Lung microvascular endothelial cell (primary cell): ENCODE measurements around the gene RFX1. TPM values are rescaled to one million over a fixed set of nuclear protein-coding genes. Genes with fewer than 3 reads are reported as not detected.
"Not testable (repeated sequence)": the region's sequence is repeated elsewhere in the genome, so short reads cannot be mapped to it uniquely, and the experiment has no call there.

ENCODE experiments used
- DNase-seq, 2 donors: peaks; one replicate each; pipeline versions ENCODE4 v3.0.0 to v3.0.0-alpha.2; 2010; ENCODE audit warnings: low read depth in 2 of 2
- total RNA-seq: library from RNA; depleted of rRNA; stranded (reverse); fragments of >200 nt; gene quantifications from 2 replicates; pipeline ENCODE4 v1.2.1, GENCODE V29; 2014

The RFX1 gene
- total RNA-seq, 1 donor from 2014 or later, result 2.2 TPM

DNA sequence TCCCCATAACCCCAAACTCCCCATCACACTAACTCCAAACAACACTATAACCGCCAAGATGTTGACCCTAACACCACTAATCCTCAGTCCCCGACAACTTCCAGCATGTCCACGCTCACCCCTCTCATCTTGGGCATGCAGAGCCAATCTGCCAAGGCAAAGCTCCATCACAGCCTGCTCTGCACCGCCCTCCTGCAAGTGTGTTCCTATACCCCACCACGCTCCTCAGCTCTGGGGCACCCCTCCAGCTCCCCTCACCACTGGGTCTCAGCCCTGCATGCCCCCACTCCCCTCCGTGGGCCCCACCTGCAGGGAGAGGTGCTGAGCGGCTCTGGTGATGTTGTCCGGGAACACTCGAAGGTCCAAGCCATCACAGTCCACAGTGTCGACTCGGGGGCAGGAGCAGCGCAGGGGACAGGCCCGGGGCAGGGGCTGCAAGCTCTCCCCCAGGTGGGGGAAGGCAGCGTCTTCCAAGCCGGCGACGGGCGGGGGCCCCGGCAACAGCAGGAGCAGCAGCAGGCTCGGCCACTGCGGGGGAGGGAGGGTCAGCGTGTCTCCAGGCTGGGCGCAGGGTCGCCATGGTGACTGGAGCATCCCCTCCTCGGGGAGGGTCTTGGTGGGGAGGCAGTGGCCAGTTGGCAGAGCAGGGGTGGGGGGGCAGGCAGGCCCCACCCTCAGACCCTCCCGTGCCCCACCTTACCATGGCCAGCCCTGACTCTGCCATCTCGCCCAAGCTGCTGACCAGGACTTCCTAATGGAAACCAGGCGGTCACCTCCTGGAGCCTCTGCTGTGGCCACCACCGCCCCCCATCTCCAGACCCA lies 68.4 kb downstream of the RFX1 start:
- DNase-seq, result no peak

- DNase-seq, result no peak
Observed at GRCh38 chr19:13935765-13936510, 70.2 kb downstream of the RFX1 start.

- no peak for DNase-seq
Observed at GRCh38 chr19:13934785-13935109, 71.4 kb downstream of the RFX1 start.

DNA sequence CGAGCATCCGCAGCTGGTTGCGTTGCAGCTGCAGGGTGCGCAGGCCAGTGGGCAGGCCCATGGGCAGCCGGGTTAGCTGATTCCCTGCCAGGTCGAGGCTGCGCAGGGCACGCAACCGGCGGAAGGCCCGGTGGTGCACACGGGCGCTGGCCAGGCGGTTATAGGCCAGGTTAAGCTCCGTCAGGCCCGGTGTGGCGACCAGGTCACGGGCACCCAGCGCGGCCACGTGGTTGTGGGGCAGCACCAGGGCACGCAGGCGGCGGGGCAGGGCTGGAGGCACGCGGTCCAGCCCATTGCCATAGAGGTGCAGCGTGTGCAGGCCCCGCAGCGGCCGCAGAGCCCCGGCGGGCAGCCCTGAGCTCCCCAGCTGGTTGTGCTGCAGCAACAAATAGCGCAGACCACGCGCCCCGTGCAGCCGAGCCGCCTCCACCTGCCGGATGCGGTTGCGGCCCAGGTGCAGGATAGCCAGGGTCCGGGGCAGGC lies 73.2 kb downstream of the RFX1 start:
- DNase-seq, result no peak

- DNase-seq, result no peak
Observed at GRCh38 chr19:13932149-13932637, 73.9 kb downstream of the RFX1 start.

GRCh38 chr19:13931391-13932148 lies 74.5 kb downstream of the RFX1 start:
- DNase-seq, result no peak

DNA sequence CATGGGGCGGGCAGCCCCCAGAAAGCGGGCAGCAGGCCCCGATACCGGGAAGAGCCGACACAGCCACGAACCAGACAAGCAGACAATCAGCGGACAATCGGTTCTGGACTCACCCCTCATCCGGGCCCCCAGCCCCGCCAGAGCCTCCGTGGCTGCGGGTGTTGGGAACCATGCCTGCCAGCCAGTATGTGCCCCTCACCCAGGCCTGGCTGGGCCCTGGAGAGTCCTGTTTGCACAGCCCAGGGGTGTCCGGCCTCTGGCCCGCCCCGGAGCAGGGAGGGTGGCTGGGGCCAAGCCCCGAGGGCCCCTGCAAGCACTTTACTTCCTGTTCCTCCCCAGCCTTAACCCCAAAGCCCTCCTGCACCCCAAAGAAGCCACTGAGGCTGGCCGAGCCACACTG lies 75.7 kb downstream of the RFX1 start:
- no peak for DNase-seq

DNA sequence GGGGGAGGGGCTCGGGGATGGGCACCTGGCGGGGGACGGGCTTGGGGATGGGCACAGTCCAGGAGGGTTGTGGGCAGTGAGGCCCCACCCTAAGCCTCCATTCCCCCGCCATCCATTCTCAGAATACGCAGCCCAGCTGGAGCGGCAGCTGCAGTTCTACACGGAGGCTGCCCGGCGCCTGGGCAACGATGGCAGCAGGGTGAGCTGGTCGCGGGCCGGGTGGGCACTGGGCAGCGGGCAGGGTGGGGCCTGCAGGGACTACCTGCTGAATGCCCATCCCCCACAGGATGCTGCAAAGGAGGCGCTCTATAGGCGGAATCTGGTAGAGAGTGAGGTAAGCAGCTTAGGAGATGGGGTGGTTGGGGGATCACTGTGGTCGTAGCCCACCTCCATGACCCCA lies 76.2 kb downstream of the RFX1 start:
- no peak for DNase-seq

DNA sequence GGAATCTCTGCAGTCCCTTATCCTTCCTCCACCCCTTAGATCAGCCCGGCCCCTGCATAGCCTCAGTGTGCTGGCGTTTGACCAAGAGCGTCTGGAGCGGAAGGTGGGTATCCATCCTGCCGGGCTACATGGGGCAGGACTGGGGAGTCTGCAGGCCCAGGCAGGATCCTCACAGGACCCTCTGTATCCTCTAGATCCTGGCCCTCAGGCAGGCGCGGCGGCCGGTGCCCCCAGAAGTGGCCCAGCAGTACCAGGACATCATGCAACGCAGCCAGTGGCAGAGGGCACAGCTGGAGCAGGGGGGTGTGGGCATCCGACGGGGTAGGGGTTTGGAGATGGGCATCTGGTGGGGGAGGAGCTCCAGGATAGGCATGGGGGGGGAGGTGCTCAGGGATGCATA lies 76.8 kb downstream of the RFX1 start:
- DNase-seq, result no peak

DNA sequence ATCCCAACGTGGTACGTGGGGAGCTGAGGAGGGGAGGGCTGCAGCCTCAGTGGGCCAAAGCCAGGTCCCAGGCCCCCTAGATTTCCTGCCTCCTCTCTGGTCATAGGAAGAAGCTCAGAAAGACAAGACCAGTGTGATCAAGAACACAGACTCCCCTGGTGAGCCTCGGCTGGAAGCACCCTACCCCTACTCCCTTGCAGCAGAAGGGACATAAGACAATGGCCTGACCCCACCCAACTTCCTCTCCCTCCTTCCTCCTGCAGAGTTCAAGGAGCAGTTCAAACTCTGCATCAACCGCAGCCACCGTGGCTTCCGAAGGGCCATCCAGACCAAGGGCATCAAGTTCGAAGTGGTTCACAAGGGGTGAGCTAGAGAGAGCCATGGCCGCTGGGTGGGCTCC lies 79.4 kb downstream of the RFX1 start:
- DNase-seq, result no peak

DNA sequence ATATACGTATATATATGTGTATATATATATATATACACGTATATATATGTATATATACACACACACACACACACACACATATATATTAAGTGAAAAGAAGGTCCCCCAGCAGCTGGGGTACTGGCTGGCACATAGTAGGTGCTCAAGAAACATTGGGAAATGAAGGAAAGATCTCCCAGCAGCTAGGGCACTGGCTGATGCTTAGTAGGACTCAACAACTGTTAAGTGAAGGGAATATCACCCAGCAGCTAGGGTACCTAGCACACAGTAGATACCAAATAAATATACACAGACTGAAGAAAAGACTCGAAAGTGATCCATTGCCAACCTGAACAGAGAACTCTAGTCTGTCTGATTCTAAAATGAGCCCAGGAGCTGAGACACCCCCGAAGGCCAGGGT lies 80.1 kb downstream of the RFX1 start:
- DNase-seq, result no peak

GRCh38 chr19:13923194-13923987 lies 82.7 kb downstream of the RFX1 start:
- no peak for DNase-seq

DNA sequence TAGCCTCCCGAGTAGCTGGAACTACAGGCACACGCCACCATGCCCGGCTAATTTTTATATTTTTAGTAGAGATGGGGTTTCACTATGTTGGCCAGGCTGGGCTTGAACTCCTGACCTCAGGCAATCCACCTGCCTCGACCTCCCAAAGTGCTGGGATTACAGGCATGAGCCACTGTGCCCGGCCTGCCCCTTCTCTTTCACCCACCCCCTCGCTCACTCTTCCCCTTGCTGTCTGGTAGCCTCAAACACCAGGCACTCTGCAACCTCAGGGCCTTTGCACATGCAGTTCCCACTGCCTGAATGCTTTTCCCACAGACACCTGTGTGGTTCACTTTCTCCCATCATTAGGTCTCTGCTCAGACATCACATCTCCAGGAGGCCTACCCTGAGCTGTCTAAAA lies 84.0 kb downstream of the RFX1 start:
- DNase-seq, result not testable (repeated sequence)

- DNase-seq, result peak; percentile 49 to 51
Observed at GRCh38 chr19:13920940-13921747, 85.0 kb downstream of the RFX1 start.

DNA sequence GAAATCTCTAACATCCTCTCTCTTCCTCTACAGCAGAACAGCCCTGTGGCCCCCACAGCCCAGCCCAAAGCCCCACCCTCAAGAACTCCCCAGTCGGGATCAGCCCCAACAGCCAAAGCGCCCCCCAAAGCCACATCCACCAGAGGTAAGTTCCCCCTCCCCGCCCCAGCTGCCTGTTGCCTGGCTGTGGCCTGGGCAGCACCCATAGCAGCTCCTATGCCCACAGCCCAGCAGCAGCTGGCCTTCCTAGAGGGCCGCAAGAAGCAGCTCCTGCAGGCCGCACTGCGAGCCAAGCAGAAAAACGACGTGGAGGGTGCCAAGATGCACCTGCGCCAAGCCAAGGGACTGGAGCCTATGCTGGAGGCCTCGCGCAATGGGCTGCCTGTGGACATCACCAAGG lies 85.6 kb downstream of the RFX1 start:
- no peak for DNase-seq

DNA sequence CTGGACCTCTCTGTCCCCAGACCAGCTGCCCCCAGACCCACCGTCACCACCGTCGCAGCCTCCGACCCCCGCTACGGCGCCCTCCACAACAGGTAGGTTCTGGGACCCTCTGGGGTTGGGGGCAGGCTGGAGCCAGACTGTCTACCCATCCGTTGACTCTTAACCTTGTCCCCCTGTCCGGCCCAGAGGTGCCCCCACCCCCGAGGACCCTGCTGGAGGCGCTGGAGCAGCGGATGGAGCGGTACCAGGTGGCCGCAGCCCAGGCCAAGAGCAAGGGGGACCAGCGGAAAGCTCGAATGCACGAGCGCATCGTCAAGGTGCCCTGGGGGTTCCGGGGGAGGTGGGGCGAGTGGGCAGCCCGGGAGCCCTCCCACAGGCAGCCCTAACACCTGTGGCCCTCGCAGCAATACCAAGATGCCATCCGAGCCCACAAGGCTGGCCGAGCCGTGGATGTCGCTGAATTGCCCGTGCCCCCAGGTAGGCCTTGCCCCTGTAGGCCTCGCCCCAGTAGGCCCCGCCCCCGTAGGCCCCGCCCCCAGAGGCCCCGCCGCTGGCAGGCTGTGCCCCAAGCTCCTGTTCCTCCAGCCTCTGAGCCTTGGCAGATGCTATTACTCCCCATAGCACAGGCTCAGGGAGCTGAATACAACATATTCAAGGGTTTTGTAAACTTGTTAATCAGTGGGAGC lies 87.3 kb downstream of the RFX1 start:
- DNase-seq, result no peak

GRCh38 chr19:13917888-13918406 lies 88.2 kb downstream of the RFX1 start:
- peak in 1 of 2 donors; percentile 86 for DNase-seq

GRCh38 chr19:13914777-13915176 lies 91.3 kb downstream of the RFX1 start:
- no peak for DNase-seq

DNA sequence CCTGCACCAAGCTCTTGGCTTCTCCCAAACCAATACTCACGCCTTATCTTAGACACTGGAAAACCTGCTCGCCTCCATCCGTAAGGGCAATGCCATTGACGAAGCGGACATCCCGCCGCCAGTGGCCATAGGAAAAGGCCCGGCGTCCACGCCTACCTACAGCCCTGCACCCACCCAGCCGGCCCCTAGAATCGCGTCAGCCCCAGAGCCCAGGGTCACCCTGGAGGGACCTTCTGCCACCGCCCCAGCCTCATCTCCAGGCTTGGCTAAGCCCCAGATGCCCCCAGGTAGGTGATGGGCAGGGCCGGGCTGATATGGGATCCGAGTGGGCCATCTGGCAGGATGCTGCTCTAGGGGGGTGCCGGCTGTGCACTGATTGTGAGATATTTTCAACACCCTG lies 92.8 kb downstream of the RFX1 start:
- no peak for DNase-seq
